Body of pancreas (tissue), 4 donors: Measurements from ENCODE around the gene TOR1AIP1.

Source experiments
- POLR2A ChIP-seq, 3 donors: fragments of 450-650 bp; IDR thresholded peaks; one replicate each; pipeline ENCODE4 v1.6.1; 2016; ENCODE audit warnings: antibody characterized with exemption in 3 of 3, mild to moderate bottlenecking in 2 of 3
- TF ChIP-seq, protein P1 (sequence below), 7 experiments: fragments of 450-650 bp in 4 of 7; fragments of 200-600 bp in 3 of 7; sonication (generic) in 3 of 7; IDR thresholded peaks; one replicate each; pipeline ENCODE4 v1.5.1; 2016 to 2019; ENCODE audit warnings: antibody characterized with exemption in 7 of 7

DNA sequence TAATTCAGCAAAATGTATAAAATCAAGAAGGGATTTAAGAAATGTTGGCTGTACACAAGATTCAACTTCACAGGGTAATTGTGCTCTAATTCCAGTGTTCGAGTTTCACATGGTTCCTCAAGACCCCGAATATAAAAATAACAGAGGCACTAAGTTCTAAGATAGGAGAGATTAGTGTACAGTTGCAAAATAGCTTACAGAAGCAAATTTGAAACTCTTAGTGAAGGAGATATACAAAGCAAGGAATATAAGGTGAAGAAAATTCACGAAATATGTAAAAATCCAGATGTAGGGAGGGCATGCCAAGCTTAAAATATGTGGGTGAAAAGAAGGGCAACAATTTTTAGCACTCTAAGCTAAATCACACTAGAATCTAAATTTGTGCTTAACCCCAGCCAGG lies 33.9 kb upstream of the TOR1AIP1 start:
- TF ChIP-seq, protein P1, sequence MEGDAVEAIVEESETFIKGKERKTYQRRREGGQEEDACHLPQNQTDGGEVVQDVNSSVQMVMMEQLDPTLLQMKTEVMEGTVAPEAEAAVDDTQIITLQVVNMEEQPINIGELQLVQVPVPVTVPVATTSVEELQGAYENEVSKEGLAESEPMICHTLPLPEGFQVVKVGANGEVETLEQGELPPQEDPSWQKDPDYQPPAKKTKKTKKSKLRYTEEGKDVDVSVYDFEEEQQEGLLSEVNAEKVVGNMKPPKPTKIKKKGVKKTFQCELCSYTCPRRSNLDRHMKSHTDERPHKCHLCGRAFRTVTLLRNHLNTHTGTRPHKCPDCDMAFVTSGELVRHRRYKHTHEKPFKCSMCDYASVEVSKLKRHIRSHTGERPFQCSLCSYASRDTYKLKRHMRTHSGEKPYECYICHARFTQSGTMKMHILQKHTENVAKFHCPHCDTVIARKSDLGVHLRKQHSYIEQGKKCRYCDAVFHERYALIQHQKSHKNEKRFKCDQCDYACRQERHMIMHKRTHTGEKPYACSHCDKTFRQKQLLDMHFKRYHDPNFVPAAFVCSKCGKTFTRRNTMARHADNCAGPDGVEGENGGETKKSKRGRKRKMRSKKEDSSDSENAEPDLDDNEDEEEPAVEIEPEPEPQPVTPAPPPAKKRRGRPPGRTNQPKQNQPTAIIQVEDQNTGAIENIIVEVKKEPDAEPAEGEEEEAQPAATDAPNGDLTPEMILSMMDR (IDR thresholded peaks at IDR 0.05), result no peak
- no peak for TF ChIP-seq POLR2A (IDR thresholded peaks at IDR 0.05)
